Measurements from ENCODE around the gene SNTG2.

The SNTG2 gene

DNA sequence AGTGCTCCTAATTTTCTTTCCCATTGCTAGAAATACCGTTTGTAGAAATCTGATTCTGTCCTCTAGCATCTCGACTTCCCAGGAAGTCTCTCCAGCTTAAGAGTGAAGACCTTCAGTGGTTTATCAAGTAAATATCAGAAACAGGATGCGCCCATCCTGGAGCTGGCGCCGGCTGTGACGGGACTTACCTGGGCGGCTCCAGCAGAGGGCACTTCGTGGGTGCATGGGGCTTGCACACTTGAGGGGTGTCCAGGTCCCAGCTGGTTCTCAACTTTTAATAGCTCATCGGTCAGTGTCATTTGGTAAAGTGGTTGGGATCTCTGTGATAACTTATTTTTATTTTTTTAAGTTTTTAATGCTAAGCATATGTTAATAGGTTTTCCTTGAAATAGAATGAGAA, 295.6 kb downstream of the SNTG2 start:
- no peak overlapping the region for H3K4me3 ChIP-seq (ENCODE audit: low read depth, low read length)
- DNase-seq (ENCODE audit: low read depth), result no peak
- in situ Hi-C loops (cut with HindIII; ENCODE audit: low sequenced_read_pairs), result no loop called here
- TF ChIP-seq, protein P1, sequence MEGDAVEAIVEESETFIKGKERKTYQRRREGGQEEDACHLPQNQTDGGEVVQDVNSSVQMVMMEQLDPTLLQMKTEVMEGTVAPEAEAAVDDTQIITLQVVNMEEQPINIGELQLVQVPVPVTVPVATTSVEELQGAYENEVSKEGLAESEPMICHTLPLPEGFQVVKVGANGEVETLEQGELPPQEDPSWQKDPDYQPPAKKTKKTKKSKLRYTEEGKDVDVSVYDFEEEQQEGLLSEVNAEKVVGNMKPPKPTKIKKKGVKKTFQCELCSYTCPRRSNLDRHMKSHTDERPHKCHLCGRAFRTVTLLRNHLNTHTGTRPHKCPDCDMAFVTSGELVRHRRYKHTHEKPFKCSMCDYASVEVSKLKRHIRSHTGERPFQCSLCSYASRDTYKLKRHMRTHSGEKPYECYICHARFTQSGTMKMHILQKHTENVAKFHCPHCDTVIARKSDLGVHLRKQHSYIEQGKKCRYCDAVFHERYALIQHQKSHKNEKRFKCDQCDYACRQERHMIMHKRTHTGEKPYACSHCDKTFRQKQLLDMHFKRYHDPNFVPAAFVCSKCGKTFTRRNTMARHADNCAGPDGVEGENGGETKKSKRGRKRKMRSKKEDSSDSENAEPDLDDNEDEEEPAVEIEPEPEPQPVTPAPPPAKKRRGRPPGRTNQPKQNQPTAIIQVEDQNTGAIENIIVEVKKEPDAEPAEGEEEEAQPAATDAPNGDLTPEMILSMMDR (IDR thresholded peaks at IDR 0.05; ENCODE audit: low read depth, low read length, missing control alignments), result no peak

DNA sequence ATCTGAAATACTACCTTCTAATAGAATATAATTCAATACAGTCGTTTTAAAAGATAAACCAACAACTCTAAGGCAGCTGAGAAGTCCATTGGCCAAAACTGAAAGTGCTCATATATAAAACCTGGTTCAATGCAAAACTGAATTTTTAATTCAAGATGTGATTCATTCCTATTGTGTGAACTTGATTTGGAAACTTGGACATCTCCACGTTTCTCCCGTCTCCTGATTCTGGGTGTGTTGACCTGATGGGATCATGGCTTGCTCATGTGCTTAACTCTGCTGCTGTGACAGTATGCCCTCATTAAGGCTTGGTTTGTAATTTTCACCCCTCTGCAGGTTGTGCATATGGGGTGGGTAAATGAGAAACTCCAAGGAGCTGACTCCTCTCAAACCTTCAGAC, 296.3 kb downstream of the SNTG2 start:
- TF ChIP-seq, protein P1 (IDR thresholded peaks at IDR 0.05; ENCODE audit: low read depth, low read length, missing control alignments), result no peak
- H3K4me3 ChIP-seq (ENCODE audit: low read depth, low read length), result no peak overlapping the region
- in situ Hi-C loops (cut with HindIII; ENCODE audit: low sequenced_read_pairs), result no loop called here
- no peak for DNase-seq (ENCODE audit: low read depth)

DNA sequence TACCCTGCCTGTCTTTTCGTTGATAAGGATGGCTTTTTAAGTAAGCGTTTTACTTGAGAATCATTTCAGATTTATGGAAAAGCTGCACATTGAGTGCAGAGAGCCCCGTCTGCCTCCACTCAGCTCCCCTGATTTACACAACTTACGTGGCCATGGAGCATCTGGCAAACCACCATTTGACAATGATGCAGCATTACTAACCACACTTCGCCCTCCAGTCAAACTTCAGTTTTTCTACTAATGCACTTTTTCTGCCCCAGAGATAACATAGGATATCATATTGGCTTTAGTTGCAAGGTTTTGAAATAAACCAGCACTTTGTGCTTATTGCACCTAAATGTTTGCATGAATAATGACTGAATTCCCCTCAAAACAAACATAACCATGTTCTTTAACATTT, 297.5 kb downstream of the SNTG2 start:
- TF ChIP-seq, protein P1 (IDR thresholded peaks at IDR 0.05; ENCODE audit: low read depth, low read length, missing control alignments), result no peak

DNA sequence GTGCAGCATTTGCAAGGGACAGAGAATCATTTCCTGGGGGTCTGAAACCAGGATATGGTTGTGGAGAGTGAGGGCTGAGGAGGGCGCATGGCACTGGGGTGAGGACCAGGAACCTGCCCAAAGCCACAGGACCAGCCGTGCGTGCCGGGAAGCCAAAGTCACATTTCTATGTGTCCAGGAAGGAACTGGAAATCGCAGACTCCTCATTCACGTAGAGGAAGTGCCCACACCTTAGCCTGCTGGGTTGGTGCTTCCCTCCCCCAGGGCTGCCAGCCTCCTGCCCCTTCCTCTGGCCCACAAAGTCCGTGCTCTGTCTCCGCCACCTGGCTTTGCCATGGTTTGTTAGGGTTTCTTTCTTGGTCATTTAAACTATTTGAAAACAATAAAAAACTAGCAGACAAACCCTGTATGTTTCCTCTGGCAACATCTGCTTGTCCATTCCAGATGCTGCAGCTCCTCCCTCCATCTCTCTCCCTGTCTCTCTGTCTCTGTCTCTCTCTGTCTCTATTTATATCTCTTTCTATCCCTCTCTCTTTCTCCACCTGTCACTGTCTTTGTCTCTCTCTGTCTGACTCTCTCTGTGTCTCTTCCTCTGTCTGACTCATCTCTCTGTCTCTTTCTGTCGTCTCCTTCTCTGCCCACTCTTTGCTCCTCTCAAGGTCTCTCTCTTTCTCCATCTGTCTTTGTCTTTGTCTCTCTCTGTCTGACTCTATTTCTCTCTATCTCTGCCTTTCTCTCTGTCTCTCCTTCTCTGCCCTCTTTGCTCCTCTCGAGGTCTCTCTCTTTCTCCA, 299.4 kb downstream of the SNTG2 start:
- TF ChIP-seq, protein P1 (IDR thresholded peaks at IDR 0.05; ENCODE audit: low read depth, low read length, missing control alignments), result no peak
- in situ Hi-C loops (cut with HindIII; ENCODE audit: low sequenced_read_pairs), result no loop called here
- no peak for DNase-seq (ENCODE audit: low read depth)
- no peak overlapping the region for H3K4me3 ChIP-seq (ENCODE audit: low read depth, low read length)

More for the DNA sequence above, 297.5 kb downstream of the SNTG2 start:
- in situ Hi-C loops (cut with HindIII; ENCODE audit: low sequenced_read_pairs), result no loop called here
- no peak overlapping the region for H3K4me3 ChIP-seq (ENCODE audit: low read depth, low read length)
- no peak for DNase-seq (ENCODE audit: low read depth)

DNA sequence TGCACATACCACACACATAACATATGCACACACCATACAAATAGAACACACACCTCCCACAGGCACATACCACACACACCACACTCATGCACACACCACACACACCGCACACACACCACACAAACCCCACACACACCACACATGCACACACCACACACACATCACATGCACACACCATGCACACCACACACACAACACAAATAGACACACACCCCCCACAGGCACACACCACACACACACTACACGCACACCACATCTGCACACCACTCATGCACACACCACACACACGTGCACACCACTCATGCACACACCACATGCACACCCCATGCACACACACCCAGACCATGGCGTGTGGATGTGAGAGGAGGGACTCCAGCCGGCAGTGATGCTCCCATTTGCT, 300.9 kb downstream of the SNTG2 start:
- in situ Hi-C loops (cut with HindIII; ENCODE audit: low sequenced_read_pairs), result no loop called here
- H3K4me3 ChIP-seq (ENCODE audit: low read depth, low read length), result no peak overlapping the region

DNA sequence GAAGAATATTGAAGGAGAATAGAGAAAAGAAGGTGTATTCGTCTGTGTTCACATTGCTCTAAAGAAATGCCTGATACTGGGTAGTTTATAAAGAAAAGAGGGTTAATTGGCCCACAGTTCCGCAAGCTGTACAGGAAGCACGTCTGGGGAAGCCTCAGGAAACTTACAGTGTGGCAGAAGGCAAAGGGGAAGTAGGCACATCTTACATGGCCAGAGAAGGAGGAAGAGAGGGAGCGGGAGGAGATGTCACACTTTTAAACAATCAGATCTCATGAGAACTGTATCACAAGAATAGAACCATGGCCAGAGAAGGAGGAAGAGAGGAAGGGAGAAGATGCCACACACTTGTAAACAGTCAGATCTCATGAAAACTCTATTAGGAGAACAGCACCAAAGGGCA, 303.0 kb downstream of the SNTG2 start:
- DNase-seq (ENCODE audit: low read depth), result no peak
- TF ChIP-seq, protein P1 (IDR thresholded peaks at IDR 0.05; ENCODE audit: low read depth, low read length, missing control alignments), result no peak
- H3K4me3 ChIP-seq (ENCODE audit: low read depth, low read length), result no peak overlapping the region
- in situ Hi-C loops (cut with HindIII; ENCODE audit: low sequenced_read_pairs), result no loop called here

More for the DNA sequence above, 300.9 kb downstream of the SNTG2 start:
- TF ChIP-seq, protein P1 (IDR thresholded peaks at IDR 0.05; ENCODE audit: low read depth, low read length, missing control alignments), result no peak
- no peak for DNase-seq (ENCODE audit: low read depth)

Data from astrocyte of the cerebellum (primary cell).